CD4-positive, alpha-beta T cell treated with Interleukin-1 beta for 1 hour (primary cell): ENCODE results near the gene GNAI3.

Experiments
- DNase-seq, 2 donors: peaks; one replicate each; pipeline ENCODE4 v3.0.0-alpha.2; 2020 to 2022

The GNAI3 gene

GRCh38 chr1:109603229-109603628 lies 54.8 kb downstream of the GNAI3 start:
- peak in 1 of 2 donors; percentile 24 for DNase-seq

- DNase-seq = no peak
Observed at GRCh38 chr1:109605381-109605780, 57.0 kb downstream of the GNAI3 start.

DNA sequence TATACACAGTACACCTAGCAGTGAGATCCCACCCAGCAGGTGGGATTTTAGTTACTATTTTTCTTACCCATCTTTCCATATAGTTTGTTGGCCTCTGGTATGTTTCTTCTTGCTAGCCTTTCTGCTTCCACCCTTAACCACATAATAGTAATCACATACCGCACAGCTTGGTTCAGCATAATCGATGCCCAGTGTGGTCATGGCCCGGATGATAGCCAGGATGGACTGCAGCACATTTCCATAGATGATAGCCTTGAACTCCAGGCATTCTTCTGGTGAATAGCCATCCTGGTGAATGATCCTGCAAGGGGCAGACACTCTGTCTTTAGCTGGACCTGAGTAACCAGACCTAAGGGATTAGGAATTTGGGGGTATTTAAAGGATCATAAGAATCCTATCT lies 61.5 kb downstream of the GNAI3 start:
- DNase-seq = no peak

DNA sequence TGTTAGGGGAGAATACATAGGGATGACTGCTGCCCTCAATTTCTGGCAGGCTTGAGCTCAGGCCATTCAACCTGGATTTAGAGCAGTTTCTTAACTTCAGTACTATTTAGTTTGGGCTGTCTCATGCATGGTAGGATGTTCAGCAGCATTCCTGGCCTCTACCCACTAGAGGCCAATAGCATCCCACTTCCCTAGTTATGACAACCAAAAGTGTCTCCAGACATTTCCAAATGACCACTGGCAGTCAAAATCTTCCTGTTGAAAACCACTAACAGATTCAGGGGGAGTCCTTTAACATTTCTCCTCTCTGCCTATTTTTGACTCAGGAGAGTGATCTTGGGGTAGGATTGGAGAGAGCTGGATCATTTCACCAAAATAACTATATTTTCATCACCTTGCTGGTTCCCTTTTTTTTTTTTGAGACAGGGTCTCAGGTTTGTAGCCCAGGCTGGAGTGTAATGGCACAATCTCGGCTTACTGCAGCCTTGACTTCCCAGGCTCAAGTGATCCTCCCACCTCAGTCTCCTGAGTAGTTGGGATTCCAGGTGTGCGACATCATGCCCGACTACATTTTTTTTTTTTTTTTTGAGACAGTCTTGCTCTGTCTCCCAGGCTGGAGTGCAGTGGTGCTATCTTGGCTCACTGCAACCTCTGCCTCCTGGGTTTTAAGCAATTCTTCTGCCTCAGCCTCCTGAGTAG lies 62.3 kb downstream of the GNAI3 start:
- no peak for DNase-seq

DNA sequence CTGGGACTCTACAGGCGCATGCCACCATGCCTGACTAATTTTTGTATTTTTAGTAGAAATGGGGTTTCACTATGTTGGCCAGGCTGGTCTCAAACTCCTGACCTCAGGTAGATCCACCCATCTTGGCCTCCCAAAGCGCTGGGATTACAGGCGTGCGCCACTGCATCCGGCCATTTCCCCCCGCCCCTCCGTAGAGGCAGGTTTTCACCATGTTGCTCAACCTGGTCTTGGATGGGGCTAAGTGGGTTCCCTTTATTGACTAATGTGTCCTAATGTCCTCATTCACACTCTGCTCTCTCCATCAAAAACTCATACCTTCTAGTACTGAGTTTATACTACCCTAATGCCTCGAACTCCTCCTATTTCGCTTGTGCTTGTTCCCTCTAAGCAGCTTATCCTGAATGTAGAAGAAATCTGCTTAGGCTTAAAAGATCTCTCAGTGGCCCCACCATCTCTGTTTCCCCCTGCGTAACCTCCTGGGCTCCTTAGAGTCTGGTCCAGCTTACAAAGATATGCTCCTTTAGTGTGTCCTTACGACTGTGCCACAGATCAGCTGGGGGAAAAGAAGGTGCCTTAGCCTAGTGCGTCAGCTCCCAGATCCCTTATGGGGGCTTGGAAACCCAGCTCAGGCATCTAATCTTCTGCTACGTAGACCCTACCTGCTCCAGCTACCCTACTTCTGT lies 63.0 kb downstream of the GNAI3 start:
- DNase-seq = no peak

DNA sequence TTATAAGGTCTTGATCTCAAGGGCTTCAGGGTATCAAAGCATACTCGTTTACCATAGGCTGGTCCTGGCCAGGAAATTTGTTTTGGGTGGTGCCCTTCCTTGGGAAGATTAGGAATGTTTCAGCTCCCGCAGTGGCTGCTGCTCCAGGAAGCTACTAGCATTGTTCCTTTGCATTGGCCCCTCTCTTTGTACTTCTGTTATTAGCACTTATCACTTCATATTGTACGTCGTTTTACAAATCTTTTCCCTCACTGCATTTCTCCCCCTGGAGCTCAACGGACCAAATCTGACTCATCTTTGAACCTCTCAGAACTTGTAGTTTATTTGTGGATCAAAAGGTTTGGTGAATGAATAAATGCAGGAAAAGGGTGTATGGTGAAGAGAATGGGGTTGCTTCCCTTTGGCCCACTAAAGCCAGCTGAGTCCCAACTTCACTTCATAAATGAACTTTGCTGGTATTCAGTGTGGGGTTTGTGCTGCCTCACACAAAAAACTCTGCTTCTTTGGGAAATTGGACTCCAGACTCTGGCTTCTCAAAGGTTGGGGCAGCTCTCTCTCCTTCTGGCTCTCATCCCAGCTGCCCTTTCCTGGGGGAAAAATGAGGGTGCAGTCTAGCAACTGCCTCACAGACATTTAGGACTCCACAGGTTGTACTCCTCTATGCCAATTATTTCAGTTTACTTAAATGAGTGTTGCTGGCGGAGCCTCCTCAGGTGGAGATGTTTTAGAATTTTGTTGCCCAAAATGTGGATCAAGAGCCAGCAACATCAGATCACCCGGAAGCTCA lies 65.1 kb downstream of the GNAI3 start:
- no peak for DNase-seq

DNA sequence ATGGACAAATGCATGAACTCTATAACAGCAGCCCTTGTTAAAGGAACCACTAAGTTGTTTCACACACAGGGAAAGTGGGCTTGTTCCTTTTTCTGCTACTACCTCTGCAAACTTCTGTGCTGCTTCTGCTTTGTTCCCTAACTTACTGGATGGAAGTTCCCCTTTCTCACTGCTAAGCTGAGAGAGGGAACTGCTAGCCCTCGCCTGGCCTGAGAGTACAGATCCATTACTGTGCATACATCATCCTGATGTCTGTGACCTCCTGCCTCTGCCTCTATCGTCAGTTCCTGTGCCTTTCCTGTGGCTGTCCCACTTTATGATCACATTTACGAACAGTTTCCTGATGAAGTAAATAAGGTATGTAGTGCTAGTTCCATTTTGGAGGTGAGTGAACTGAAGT lies 67.5 kb downstream of the GNAI3 start:
- peak; percentile 55 to 72 for DNase-seq

DNA sequence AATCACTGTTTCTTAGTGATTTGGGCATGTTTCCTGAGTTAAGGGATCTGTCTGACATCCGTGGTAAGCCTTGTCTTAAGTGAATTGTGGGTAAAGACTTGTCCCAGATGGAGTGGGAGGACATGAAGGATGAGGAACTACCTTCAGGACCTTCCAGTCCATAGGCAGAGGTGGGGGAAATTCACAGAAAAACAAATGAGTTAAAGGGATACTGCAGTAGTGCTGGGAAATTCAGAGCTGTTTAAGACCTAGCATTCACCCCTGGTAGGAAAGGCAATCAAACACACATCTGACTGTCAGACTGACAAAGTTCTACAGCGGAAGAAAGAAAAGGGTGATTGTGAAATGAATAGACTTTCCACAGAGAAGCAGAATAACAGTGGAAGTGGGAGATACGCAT lies 68.0 kb downstream of the GNAI3 start:
- no peak for DNase-seq

- DNase-seq = no peak
Observed at GRCh38 chr1:109617291-109617801, 68.9 kb downstream of the GNAI3 start.

GRCh38 chr1:109618661-109619575 lies 70.5 kb downstream of the GNAI3 start:
- no peak for DNase-seq

DNA sequence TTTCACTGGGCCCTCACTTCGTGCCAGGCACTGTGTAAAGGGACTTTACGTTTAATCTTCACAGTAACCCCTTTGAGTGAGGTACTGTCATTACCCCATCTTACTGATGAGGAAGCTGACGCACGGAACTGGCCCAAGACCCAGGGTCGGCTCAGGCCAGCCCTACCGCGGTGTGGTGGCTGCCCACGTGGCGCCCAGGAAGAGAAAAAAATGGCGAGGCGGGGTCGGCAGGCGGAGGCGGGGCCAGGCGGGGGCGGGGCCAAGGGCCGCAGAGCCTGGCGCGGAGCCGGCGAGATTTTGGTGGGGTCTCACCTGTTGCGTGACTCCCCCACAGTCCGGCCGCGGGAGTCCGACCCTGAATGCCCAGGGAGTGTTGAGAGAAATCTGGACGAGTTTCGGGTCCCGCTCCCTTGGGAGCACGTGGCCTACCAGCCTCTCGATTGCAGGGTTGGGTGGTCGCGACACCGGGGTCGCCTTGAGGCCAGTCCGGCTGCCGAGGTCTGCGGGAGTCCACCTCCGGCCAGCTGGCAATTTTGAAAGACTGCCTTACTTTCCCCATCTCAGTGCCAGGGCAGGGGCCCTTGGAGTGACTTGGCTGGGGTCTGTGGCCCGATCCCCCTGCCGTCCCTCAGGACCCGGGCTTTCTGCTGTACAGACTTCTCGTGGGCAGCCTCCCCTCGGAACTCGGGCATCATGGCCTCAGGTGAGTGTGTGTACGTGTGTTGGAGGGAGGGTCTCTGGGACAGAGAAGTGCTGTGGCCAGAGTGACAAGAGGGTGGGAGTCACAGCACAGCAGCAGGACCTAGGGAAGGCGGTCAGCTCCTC lies 71.4 kb downstream of the GNAI3 start, which contains the start of the genes AMPD2 and GNAT2:
Gene AMPD2, plus strand, starts transcription at position 262 of the 825 bp plus-strand sequence. CDS start 1,339 bp downstream, outside the sequence.
Gene GNAT2, minus strand, starts transcription at position 41 of the 825 bp plus-strand sequence. CDS start 6,746 bp downstream, outside the sequence.
- peak; percentile 87 to 88 for DNase-seq

DNA sequence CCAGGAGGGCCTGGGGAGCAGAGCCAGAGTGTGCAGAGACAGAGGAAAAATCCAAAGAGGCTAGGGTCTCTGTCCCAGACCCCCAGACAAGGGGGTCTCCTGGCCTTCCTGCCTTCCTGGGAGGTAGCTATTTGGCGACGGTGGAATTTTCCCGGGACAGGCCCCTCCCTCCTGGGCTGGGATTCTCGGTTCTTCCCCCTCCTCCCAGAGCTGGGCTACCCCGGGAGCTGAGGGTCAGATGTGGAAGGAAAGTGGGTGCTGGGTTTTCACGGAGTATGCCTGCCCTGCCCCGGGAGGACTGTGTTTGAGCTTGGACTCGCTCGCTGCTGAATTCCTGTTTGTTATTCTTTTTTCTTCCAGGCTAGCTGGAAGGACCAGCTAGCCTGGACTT lies 72.0 kb downstream of the GNAI3 start:
- DNase-seq = no peak

- DNase-seq = peak; percentile 97
Observed at GRCh38 chr1:109620841-109621286, 72.4 kb downstream of the GNAI3 start.

DNA sequence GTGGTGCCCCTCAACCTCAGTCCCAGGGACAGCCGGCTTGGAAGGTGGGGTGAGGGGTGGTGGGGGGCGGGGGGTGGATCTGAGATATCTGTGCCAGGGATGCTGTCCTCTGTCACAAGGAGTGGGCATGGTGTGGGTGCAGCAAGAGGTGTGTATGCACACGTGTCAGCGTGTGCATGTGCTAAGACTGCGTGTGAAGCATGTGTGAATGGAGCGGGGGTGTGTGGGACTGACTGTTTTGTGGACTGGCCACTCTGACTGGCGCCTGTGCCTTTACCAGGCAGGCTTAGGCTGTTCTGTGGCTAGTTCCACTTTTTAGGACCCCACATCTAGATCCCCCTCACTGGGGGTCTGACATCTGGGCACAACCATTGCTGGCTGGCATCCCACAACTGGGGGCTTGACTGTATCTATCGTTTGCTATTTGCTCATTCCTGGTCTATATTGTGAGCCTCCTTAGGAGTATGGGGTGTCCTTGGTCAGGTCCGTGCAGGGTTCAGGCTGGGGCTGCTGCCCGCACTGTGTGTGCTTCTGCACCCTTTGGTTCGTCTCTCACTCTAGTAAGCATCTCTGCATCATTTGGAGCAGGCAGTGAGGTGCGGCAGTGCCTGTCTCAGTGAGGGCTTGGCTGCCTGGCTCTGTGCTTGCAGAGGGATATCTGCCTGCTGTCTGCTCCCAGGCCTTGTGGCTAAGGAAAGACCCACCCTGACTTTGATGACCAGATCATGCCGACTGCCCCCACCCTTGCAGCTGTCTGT lies 73.1 kb downstream of the GNAI3 start:
- no peak for DNase-seq

DNA sequence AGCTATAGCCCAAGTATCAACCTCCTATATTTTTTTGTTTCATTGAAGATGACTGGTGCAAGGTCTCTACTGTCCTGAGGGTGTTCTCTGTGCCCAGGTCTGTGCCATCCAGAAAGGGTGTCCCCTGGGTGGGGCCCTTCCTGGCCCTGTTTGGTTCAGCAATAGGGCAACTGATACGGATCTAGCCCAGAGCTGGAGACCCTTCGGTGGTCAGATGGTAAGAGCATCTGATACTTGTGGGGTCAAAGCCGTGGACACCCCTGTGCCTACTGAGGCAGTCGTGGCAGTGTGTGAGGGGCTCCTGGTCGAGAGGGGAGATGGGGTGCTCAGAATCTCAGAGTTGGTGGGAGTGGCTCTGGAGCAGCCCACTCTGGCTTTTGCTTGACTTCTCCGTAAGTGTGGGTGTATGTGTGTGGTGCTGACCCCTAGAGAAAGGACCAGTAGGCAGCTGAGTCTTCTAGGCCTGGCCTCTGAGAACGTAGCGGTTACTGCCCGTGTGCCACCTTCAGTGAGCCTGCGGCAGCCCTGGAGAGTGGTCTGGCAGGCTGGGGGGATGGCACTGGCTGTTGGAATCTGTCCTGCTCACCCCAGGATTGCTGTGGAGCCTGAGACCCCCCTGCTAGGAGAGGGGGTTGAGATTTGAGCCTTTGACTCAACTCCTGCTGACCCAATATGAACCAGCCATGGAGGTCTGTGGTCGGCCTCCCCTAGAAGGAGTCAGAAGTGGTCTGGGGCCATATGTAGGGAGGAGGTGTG lies 73.9 kb downstream of the GNAI3 start:
- DNase-seq = no peak

- DNase-seq = no peak
Observed at GRCh38 chr1:109622895-109623294, 74.5 kb downstream of the GNAI3 start.

DNA sequence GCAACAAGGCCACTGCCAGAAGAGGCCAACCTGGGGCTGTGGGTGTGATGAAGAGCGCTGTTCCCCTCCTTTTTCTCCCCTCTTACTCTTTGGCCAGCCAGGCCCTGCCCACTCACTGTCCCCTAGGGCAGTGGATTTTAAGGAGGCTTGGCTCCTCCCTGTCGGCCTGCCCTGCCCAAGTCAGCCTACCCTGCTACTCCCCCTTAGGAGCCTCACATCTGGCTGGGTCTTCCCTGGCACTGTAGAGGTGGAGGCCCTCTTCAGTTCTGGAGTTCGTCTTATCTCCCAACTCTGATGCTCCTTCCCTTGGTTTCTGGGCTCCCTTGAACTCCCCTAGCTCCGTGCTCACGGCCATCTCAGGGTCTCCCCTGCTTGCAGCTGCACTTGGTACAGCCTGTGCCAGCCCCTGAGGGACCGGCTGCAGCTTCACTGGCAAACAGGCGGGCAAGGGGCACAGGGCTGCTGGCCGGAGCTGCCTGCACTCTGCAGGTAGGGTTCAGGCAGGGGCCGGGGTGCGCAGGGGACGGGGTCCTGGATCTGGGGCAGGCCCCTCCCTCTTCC lies 75.3 kb downstream of the GNAI3 start:
- no peak for DNase-seq

- peak in 1 of 2 donors; percentile 32 for DNase-seq
Observed at GRCh38 chr1:109624201-109625010, 76.0 kb downstream of the GNAI3 start.
